ENCODE measurements around the gene ARID3A. TPM values are rescaled to one million over a fixed set of nuclear protein-coding genes. Genes with fewer than 3 reads are reported as not detected.

ARID3A gene
- total RNA-seq (2021; ENCODE audit: unreplicated experiment) = 28.9 TPM
- 27.8 TPM for polyA plus RNA-seq (2012; ENCODE audit: insufficient read length)
- percentile 55 among the genes with signal in this experiment for Bru-seq, nascent RNA
- BruChase-seq, experiment 1, labeled RNA remaining after a 2-hour chase = percentile 63 among the genes with signal in this experiment
- percentile 64 among the genes with signal in this experiment for BruChase-seq, experiment 2, labeled RNA remaining after a 6-hour chase
- long read RNA-seq, full-length matches to known transcripts = 1 of 58 reads
- long read RNA-seq, partial matches to known transcripts = 11 of 58 reads
- long read RNA-seq, other reads (novel, unspliced or antisense) = 46 of 58 reads

DNA sequence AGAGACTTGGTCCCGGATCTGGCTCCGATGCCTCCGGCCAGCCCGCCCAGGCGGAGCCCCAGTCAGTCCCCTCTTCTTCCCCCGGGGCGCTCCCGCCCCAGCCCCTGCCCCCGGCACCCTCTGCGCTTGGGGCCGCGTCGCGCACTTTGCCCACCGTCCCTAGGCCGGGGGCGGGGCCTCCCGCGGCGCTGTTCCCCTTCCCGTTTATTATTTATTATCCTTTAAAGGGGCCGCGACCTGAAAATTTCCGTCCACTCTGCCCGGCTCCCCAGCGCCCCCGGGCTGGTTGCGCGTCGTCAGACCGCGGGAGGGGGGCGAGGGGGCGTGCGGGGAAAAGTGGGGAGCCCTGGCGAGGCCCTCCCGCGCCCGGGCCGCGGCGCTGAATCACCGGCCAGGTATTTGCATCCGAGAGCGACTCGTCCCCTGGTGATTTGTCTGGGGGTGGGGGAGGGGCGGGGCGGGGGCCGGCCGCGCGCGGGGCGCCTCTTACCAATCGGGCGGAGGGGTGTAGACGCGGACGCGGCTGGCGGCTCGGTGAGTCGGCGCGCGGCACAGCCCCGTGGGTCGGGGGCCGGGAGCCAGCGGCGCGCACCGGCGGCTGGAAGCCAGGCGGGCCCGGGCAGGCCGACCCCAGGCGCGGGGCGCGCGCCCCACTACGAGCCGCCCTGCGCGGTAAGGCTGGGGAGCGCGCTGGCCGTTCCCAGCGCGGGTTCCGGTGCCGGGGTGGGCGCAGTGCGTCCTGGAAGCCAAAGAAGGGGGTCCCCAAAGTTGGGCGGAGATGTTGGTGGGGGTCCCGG, at the start of gene ARID3A:
Gene ARID3A, plus strand, starts transcription at position 510 of the 797 bp plus-strand sequence. CDS start 3,494 bp downstream, outside the sequence.
- intact Hi-C loops (cut with micrococcal nuclease; ENCODE audit: unreplicated experiment) (no loop called here), in situ Hi-C loops (cut with HindIII; ENCODE audit: low pct_unique_long_range_greater_than_20kb, low sequenced_read_pairs) (no loop called here)
- no TSS peak for BruUV-seq (replicated peaks)
- POLR2A ChIA-PET = no interaction called here
- ATAC-seq (peak; percentile 79), DNase-seq (ENCODE audit: low read depth, low spot score) (no peak)
- Histone ChIP-seq H3K27ac (ENCODE audit: low read length) (peak within 1 kb of the TSS; percentile 80), H3K27me3 (ENCODE audit: control insufficient read depth, insufficient read depth, low read length) (no peaks in the 10 kb centered on the region), H3K4me1 (ENCODE audit: control insufficient read depth, insufficient read depth, low read length) (no peaks in the 10 kb centered on the region; the same call in 1 of the 2 replicates), H3K4me3 (ENCODE audit: low read depth in 2 of 2, low read length in 2 of 2) (peak within 1 kb of the TSS; percentile 71 to 76), H3K36me3 (ENCODE audit: control insufficient read depth, insufficient read depth, low read length) (peaks cover 8% of the 10 kb centered on the region; the same call in 1 of the 2 replicates), H3K9me3 (ENCODE audit: control insufficient read depth, insufficient read depth, low read depth, low read length) (no peaks in the 10 kb centered on the region)
- no peak for TF ChIP-seq TCF7L2 (IDR thresholded peaks at IDR 0.05; ENCODE audit: low read depth, low read length)
- TF ChIP-seq, protein P1, sequence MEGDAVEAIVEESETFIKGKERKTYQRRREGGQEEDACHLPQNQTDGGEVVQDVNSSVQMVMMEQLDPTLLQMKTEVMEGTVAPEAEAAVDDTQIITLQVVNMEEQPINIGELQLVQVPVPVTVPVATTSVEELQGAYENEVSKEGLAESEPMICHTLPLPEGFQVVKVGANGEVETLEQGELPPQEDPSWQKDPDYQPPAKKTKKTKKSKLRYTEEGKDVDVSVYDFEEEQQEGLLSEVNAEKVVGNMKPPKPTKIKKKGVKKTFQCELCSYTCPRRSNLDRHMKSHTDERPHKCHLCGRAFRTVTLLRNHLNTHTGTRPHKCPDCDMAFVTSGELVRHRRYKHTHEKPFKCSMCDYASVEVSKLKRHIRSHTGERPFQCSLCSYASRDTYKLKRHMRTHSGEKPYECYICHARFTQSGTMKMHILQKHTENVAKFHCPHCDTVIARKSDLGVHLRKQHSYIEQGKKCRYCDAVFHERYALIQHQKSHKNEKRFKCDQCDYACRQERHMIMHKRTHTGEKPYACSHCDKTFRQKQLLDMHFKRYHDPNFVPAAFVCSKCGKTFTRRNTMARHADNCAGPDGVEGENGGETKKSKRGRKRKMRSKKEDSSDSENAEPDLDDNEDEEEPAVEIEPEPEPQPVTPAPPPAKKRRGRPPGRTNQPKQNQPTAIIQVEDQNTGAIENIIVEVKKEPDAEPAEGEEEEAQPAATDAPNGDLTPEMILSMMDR (IDR thresholded peaks at IDR 0.05) = no peak
- TF ChIP-seq POLR2AphosphoS5 (IDR thresholded peaks at IDR 0.05; ENCODE audit: low read depth, low read length) = no peak
- no peak for TF ChIP-seq SIN3A (IDR thresholded peaks at IDR 0.05; ENCODE audit: borderline replicate concordance, insufficient read depth, low read depth, low read length)
- TF ChIP-seq REST (IDR thresholded peaks at IDR 0.05; ENCODE audit: insufficient read depth in 1 of 2, low read depth in 2 of 2, low read length in 1 of 2) = no peak
- CTCF ChIA-PET = no interaction called here

DNA sequence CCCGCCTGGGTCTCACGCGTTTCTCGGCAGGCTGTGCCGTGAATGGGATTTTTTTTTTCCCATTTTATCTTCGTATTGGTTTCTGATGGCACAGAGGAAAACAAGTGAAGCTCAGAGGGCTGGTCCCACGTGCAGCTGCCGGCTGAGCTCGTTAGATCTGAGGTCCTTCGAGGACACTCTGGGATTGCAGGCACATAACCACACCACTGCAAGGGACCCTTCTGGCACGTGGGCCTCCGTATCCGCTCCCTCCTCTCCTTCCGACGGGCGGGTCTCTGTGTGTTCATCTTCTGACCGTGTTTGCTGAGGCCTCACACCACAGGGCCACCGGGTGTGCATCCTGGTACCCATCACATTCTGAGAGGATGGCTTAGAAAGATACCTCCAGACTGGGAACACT, 49.7 kb upstream of the ARID3A start:
- no peak for TF ChIP-seq TCF7L2 (IDR thresholded peaks at IDR 0.05; ENCODE audit: low read depth, low read length)
- TF ChIP-seq REST (IDR thresholded peaks at IDR 0.05; ENCODE audit: insufficient read depth in 1 of 2, low read depth in 2 of 2, low read length in 1 of 2) = no peak
- TF ChIP-seq, protein P1 (IDR thresholded peaks at IDR 0.05) = no peak
- ChIA-PET CTCF (no interaction called here), POLR2A (no interaction called here)
- in situ Hi-C loops (cut with HindIII; ENCODE audit: low pct_unique_long_range_greater_than_20kb, low sequenced_read_pairs) = no loop called here
- DNase-seq (ENCODE audit: low read depth, low spot score) (no peak), ATAC-seq (no peak)
- Histone ChIP-seq H3K36me3 (ENCODE audit: control insufficient read depth, insufficient read depth, low read length) (no peaks in the 10 kb centered on the region), H3K27me3 (ENCODE audit: control insufficient read depth, insufficient read depth, low read length) (no peaks in the 10 kb centered on the region), H3K9me3 (ENCODE audit: control insufficient read depth, insufficient read depth, low read depth, low read length) (no peaks in the 10 kb centered on the region), H3K27ac (ENCODE audit: low read length) (no peak overlapping the region), H3K4me1 (ENCODE audit: control insufficient read depth, insufficient read depth, low read length) (no peaks in the 10 kb centered on the region), H3K4me3 (ENCODE audit: low read depth in 2 of 2, low read length in 2 of 2) (no peak overlapping the region)
- BruUV-seq (replicated peaks) = no TSS peak
- intact Hi-C loops (cut with micrococcal nuclease; ENCODE audit: unreplicated experiment) = no loop called here

All from Panc1 (cell line).